Fibroblast of lung (primary cell): ENCODE data around the gene SGCD. TPM values are rescaled to one million over a fixed set of nuclear protein-coding genes. Genes with fewer than 3 reads are reported as not detected.

Experiments used
- DNase-seq, 2 donors: peaks; one replicate each; pipeline versions ENCODE4 v3.0.0 to v3.0.0-alpha.2; 2010; ENCODE audit warnings: low read depth in 2 of 2
- H2AFZ ChIP-seq: 2 replicates; pipeline ENCODE4 v1.5.1; 2012; ENCODE audit warnings: low read length, control low read depth, inconsistent platforms
- H3K27ac ChIP-seq: 2 replicates; pipeline ENCODE4 v1.5.1; 2011; ENCODE audit warnings: low read length, control low read depth; ENCODE audit not compliant: insufficient read depth
- H3K27me3 ChIP-seq: 2 replicates; pipeline ENCODE4 v1.5.1; 2011; ENCODE audit warnings: mild to moderate bottlenecking, low read length; ENCODE audit not compliant: control insufficient read depth, insufficient read depth
- H3K36me3 ChIP-seq: 2 replicates; pipeline ENCODE4 v1.5.1; 2011; ENCODE audit warnings: low read length; ENCODE audit not compliant: control insufficient read depth, insufficient read depth
- H3K4me1 ChIP-seq: 2 replicates; pipeline ENCODE4 v1.5.1; 2011; ENCODE audit warnings: low read length; ENCODE audit not compliant: control insufficient read depth, insufficient read depth; ENCODE audit errors: extremely low read depth
- H3K4me2 ChIP-seq: 2 replicates; pipeline ENCODE4 v1.5.1; 2011; ENCODE audit warnings: low read length, control low read depth; ENCODE audit not compliant: insufficient read depth; ENCODE audit errors: extremely low read depth
- H3K4me3 ChIP-seq, 4 experiments: fragments of 200-600 bp in 1 of 4; sonication (generic) in 1 of 4; replicated peaks in 1 of 4; 2 replicates each; pipeline ENCODE4 v1.5.1; 2011 to 2016; ENCODE audit warnings: low read length in 4 of 4, low read depth in 3 of 4, mild to moderate bottlenecking in 3 of 4, control low read depth in 2 of 4, inconsistent platforms in 1 of 4, mixed read lengths in 1 of 4; ENCODE audit not compliant: insufficient read depth in 1 of 4; ENCODE audit errors: control extremely low read depth in 1 of 4
- H3K79me2 ChIP-seq: 2 replicates; pipeline ENCODE4 v1.5.1; 2012; ENCODE audit warnings: mild to moderate bottlenecking, low read length, inconsistent platforms; ENCODE audit not compliant: control insufficient read depth, insufficient read depth
- H3K9ac ChIP-seq: 2 replicates; pipeline ENCODE4 v1.5.1; 2011; ENCODE audit warnings: mild to moderate bottlenecking, low read length, control low read depth; ENCODE audit not compliant: insufficient read depth
- H3K9me3 ChIP-seq: 2 replicates; pipeline ENCODE4 v1.5.1; 2012; ENCODE audit warnings: low read depth, low read length; ENCODE audit not compliant: control insufficient read depth, insufficient read depth
- H4K20me1 ChIP-seq: 2 replicates; pipeline ENCODE4 v1.5.1; 2011; ENCODE audit warnings: low read length; ENCODE audit not compliant: control insufficient read depth, insufficient read depth; ENCODE audit errors: extremely low read depth
- CTCF ChIP-seq, 2 donors: IDR thresholded peaks in 1 of 2; conservative IDR thresholded peaks in 1 of 2; 1 replicate in 1 of 2; 2 replicates in 1 of 2; pipeline ENCODE4 v1.5.1; 2011 to 2012; ENCODE audit warnings: low read length in 2 of 2, control low read depth in 1 of 2, inconsistent platforms in 1 of 2, low read depth in 1 of 2, mild to moderate bottlenecking in 1 of 2
- EZH2 ChIP-seq: IDR thresholded peaks from 2 replicates; pipeline ENCODE4 v1.5.1; 2012; ENCODE audit warnings: low read length, control low read depth, mild to moderate bottlenecking; ENCODE audit errors: missing control alignments
- polyA plus RNA-seq, 2 donors: library from polyadenylated mRNA; depleted of rRNA in 1 of 2; stranded (reverse) in 1 of 2; unstranded in 1 of 2; fragments of >200 nt; gene quantifications; 2 replicates each; pipeline ENCODE4 v1.2.1, GENCODE V29; 2011 to 2012; ENCODE audit warnings: missing spikeins in 1 of 2
- total RNA-seq: library from RNA; depleted of rRNA; stranded (reverse); fragments of >200 nt; gene quantifications from 2 replicates; pipeline ENCODE4 v1.2.1, GENCODE V29; 2014

SGCD gene
- total and polyA plus RNA-seq, 2 donors (not counting 1 experiment from before 2014, with no cell fraction given): 13.3 to 67.5 TPM

GRCh38 chr5:156695774-156696173, 368.8 kb downstream of the SGCD start:
- Histone ChIP-seq H3K27me3 (no peaks in the 10 kb centered on the region), H3K4me1 (no peaks in the 10 kb centered on the region), H3K27ac (no peak overlapping the region), H3K4me2 (no peak overlapping the region), H3K9me3 (no peaks in the 10 kb centered on the region), H2AFZ (no peak overlapping the region), H3K9ac (no peak overlapping the region), H4K20me1 (no peaks in the 10 kb centered on the region), H3K4me3 (no peak overlapping the region), H3K36me3 (no peaks in the 10 kb centered on the region), H3K79me2 (no peaks in the 10 kb centered on the region)
- no peak for TF ChIP-seq CTCF (conservative IDR thresholded peaks at IDR 0.05 in 1 of 2, IDR thresholded peaks at IDR 0.05 in 1 of 2; ENCODE audit: low read depth in 1 of 2, low read length in 2 of 2)
- no peak for TF ChIP-seq EZH2
- no peak for DNase-seq

GRCh38 chr5:156698323-156698722, 371.4 kb downstream of the SGCD start:
- no peaks in the 10 kb centered on the region for H4K20me1 ChIP-seq
- H3K79me2 ChIP-seq: no peaks in the 10 kb centered on the region
- no peak for DNase-seq
- no peaks in the 10 kb centered on the region for H3K9me3 ChIP-seq
- no peak overlapping the region for H3K4me2 ChIP-seq
- H3K27me3 ChIP-seq: no peaks in the 10 kb centered on the region
- H3K9ac ChIP-seq: no peak overlapping the region
- H2AFZ ChIP-seq: no peak overlapping the region
- no peaks in the 10 kb centered on the region for H3K4me1 ChIP-seq
- H3K4me3 ChIP-seq: no peak overlapping the region
- no peak overlapping the region for H3K27ac ChIP-seq
- no peak for TF ChIP-seq EZH2
- TF ChIP-seq CTCF (conservative IDR thresholded peaks at IDR 0.05 in 1 of 2, IDR thresholded peaks at IDR 0.05 in 1 of 2; ENCODE audit: low read depth in 1 of 2, low read length in 2 of 2): no peak
- H3K36me3 ChIP-seq: no peaks in the 10 kb centered on the region

GRCh38 chr5:156699147-156699546, 372.2 kb downstream of the SGCD start:
- DNase-seq: no peak
- Histone ChIP-seq H3K4me3 (no peak overlapping the region), H2AFZ (no peak overlapping the region), H3K9ac (no peak overlapping the region), H3K36me3 (no peaks in the 10 kb centered on the region), H3K79me2 (no peaks in the 10 kb centered on the region), H3K4me2 (no peak overlapping the region), H4K20me1 (no peaks in the 10 kb centered on the region), H3K9me3 (no peaks in the 10 kb centered on the region), H3K27ac (no peak overlapping the region), H3K4me1 (no peaks in the 10 kb centered on the region), H3K27me3 (no peaks in the 10 kb centered on the region)
- TF ChIP-seq CTCF (conservative IDR thresholded peaks at IDR 0.05 in 1 of 2, IDR thresholded peaks at IDR 0.05 in 1 of 2; ENCODE audit: low read depth in 1 of 2, low read length in 2 of 2): no peak
- no peak for TF ChIP-seq EZH2
